Measurements from ENCODE around the gene STX7.

Gene STX7

DNA sequence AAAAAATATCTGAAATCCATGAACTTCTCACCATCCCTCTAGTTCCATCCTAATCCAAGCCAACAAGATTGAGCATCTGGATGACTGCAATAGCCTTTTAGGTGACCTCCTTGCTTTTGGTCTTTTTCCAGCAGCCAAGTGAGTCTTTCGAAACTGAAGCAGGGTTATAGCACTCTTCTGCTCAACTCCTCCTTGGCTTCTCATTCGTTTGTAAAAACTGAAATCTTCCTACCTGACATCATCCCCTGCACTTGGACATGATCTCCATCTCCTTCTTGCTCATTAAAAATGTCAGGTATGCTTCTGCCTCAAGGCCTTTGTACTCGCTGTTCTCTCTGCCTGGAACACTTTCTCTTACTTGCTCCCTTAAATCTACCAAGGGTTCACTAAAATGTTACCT, 46.0 kb downstream of the STX7 start:
- no peak for DNase-seq

GRCh38 chr6:132465530-132466485, 47.1 kb downstream of the STX7 start:
- no peak for DNase-seq

GRCh38 chr6:132464538-132465256, 48.2 kb downstream of the STX7 start:
- DNase-seq, result no peak

DNA sequence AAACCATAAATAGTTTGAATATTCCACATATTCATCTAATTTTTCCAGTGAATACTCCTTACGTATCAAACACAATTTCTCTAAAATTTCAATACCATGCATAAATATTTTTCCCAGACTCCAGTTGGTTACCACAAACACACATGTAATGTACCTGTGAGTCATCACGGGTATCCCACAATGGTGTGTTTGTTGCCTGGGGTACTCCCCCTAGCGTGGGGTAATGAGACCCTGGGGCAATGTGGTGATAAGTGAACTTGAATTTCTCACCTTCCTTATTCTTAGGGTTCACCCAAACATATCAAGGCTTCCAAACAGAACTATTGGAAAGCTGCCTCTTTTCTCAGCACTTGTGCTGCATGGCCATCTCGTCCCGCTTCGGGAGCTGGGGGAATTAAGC, 51.0 kb downstream of the STX7 start:
- DNase-seq, result no peak

GRCh38 chr6:132459605-132459952, 53.3 kb downstream of the STX7 start:
- DNase-seq, result no peak

DNA sequence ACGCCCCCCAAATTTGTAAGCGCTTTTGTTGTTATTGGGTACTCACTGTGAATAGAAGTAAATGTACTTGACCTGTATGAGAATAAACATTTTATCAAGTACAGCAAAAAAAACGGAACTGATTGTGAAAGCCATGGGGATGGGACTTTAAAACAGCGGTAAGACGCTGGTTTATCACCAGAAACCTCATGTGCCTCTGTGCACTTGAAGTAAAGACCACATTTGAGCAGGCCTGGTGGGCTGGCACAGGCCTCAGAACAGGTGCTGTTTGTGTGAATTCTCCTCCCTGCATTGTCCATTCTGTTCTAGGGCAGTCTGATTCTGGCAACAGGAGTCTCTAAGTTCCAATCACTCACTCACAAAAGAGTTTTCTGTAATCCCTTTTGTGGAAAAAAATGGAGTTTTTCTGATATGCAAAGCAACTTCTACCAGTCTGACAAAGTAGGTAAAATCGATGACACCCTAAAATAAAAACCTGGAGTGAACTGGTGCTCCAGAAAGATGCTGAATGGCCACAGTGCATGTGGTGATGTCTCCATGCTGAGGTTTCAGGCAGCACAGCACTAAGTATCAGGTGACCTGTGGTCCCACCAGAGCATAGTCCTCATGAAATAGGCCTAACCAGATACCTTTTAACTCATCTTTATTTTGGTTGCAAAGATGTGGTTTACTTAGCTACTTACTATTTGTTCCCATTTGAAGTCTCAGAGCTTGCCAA, 53.9 kb downstream of the STX7 start:
- no peak for DNase-seq

DNA sequence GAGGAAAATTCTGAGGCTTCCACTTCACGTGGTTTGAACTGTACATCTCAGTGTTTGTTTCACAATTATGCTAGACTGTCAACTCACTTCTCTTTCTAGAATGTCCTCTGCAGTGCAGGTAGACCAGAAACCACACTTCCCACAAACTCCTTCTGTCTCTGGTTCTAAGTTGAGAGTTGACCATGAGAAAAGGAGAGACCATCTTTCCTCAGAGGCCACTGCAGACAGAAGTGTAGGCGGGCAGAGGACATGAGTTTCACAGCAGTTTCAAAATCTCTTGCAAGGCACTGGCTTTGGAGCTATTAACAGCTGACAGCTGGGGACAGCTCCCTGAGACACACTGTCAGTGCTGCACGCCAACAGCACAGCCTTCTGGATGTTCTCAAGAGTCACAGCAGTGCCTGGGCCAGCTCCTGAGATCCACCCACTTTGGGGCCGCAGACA, 56.2 kb downstream of the STX7 start:
- no peak for DNase-seq

GRCh38 chr6:132446855-132447241, 66.1 kb downstream of the STX7 start:
- no peak for DNase-seq

- DNase-seq, result no peak
Measured at GRCh38 chr6:132446141-132446854, 66.6 kb downstream of the STX7 start.

DNA sequence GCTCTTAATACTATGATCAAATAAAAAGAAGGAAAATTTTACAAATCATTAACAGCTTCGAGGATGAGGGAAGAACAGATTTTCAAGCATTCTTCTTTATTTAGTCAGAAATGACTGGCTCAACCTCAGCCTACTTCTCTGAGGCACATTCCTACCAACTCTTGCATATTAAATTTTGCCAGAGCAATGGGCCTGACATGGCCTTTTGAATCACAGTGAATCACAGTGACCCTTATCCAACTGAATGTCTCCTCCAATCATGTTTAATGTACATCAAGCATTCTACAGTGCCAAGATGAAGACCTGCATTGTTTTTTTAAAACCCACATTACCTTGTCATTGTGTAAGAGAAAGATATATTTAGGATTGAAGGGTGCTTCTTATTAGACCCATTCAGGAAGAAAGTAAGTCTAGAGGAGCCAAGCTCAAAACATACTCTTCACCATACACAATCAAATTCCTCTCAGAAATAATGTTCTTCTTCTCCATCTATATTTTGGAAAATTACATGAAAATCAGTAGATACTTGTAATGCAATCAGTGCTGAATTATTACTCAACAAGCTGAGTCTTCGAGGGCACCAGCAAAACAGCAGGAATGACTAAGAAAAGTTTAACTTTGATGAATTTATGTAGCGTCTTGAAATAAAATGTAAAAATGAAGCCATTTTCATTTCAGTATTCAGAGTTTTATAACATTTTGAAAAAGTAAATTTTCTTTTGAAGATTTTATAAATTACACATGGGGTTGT, 67.5 kb downstream of the STX7 start:
- DNase-seq, result no peak

DNA sequence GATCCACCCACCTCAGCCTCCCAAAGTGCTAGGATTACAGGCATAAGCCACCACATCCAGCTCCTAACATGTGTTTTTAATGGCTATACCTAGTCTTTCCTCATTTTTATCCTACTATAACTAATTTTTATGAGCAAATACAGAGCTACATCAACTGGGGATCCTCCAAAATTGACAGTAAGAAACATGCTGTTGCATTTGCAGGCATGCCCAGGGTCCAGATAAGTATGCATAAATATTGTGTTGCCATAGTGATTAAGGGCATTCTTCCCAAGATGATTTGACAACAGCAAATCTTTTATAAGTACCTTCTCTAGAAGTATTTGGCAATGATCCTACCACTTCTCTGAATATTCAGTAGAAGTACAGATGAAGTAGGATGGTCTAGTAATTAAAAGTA, 69.7 kb downstream of the STX7 start:
- no peak for DNase-seq

- DNase-seq, result no peak
Measured at GRCh38 chr6:132430110-132430509, 82.8 kb downstream of the STX7 start.

DNA sequence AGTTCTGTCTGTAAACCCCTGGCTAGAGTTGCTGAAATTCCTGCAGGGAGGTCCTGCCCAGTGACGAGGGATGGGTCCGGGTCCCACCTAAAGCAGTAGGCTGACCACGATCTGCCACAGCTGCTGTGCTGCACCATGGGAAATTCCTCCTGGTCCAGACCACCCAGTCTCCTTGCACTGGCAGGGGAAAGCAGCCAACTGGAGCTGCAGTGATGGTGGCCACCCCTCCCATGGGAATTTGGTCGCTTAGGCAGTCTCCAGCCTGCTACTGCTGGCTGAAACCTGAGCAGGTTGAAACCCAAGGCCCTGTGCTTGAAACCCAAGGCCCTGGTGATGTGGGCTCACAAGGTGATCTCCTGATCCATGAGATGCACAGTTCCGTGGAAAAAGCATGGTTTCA, 87.7 kb downstream of the STX7 start:
- no peak for DNase-seq

DNA sequence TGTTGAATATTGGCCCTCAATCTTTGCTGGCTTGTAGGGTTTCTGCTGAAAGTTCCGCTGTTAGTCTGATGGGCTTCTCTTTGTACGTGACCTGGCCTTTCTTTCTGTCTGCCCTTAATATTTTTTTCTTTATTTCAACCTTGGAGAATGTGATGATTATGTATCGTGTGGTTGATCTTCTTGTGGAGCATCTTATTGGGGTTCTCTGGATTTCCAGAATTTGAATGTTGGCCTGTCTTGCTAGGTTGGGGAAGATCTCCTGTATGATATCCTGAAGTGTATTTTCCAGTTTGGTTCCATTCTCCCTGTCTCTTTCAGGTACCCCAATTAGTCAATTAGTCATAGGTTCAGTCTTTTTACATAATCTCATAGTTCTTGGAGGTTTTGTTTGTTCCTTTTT, 89.1 kb downstream of the STX7 start:
- DNase-seq, result no peak

GRCh38 chr6:132418235-132418965, 94.5 kb downstream of the STX7 start:
- DNase-seq, result no peak

- DNase-seq, result no peak
Measured at GRCh38 chr6:132414761-132415160, 98.2 kb downstream of the STX7 start.

DNA sequence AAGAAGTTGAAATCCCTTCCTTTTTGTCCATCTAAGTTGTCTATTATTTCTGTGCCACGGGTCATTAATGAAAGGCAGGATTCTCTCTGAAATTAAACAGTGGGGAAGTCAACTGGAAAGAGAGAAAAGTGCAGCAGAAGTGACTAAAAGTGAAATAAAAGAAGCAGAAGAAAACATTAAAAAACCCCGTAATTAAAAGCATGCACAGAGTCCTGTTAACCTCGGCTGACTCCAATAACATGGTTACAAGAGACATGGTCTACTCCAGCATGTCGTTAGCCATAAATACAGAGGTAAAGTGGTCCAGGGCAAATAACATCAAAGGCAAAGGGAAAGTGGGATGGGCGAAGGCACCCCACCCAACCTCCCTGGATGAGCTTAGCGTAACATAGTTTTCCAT, 98.6 kb downstream of the STX7 start:
- DNase-seq, result no peak

GRCh38 chr6:132413499-132413802, 99.5 kb downstream of the STX7 start:
- no peak for DNase-seq

DNA sequence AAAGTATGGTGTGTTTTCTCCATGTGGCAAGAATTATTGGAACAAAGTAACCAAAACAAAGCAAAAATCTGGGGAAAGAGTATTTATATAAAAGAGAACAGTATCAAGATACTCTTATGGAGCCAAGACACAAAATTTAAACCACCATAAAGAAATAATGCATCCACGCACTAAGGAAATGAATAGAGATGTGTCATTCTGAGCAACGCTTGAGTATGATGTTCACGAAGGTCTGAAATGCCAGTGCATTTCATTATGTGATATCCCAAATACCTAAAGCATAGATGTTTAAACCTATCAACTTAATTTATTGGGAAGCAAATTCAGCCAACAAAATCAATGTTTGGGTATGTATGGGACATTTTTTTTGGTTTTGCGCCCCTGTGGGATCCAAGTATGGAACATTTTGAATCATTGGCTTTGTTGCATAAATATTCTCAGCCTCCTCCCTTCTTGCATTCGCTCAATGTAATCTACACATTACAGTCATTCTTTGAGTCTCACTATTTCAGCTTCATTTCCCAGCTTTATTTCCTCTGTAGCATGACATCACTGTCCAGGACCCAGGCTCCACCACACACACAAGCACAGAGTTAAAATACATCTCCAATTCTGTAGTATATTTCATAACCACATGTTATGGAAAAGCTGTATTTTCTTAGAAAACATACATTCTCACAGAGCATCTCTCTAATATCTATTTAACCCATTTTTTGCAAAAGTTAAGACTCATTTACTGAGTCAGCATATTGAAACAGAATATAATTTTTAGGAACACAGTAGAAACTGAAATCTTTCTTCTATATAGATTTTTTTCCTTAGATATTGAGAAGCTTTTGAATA, 100.0 kb downstream of the STX7 start:
- DNase-seq, result no peak

GRCh38 chr6:132411296-132411695, 101.6 kb downstream of the STX7 start:
- no peak for DNase-seq

DNA sequence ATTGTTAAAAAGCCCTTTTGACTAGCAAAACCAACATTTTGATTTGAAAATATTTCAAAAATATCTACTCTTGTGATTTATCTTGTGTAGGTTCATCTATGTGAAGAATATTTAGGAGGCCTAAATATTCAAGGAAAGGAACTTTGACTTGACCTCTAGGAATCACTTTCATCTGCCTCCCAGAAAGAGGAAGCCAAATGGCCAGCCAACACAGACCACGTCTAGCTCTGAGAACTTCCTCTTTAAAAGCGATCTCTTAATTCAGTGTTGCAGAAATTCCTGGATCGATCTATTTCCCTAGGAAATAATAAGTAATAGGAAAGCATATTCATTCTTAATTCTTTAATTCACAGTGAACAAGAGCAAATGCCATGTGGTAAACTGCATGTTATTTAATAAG, 102.1 kb downstream of the STX7 start:
- DNase-seq, result no peak
